ENCODE results near the gene CERT1. TPM values are rescaled to one million over a fixed set of nuclear protein-coding genes. Genes with fewer than 3 reads are reported as not detected.
A peak's percentile ranks its signal among the peaks of the same experiment; 100 is the strongest.

CERT1 gene
- total RNA-seq, 1 experiment from 2014 or later, result 50.2 TPM

DNA sequence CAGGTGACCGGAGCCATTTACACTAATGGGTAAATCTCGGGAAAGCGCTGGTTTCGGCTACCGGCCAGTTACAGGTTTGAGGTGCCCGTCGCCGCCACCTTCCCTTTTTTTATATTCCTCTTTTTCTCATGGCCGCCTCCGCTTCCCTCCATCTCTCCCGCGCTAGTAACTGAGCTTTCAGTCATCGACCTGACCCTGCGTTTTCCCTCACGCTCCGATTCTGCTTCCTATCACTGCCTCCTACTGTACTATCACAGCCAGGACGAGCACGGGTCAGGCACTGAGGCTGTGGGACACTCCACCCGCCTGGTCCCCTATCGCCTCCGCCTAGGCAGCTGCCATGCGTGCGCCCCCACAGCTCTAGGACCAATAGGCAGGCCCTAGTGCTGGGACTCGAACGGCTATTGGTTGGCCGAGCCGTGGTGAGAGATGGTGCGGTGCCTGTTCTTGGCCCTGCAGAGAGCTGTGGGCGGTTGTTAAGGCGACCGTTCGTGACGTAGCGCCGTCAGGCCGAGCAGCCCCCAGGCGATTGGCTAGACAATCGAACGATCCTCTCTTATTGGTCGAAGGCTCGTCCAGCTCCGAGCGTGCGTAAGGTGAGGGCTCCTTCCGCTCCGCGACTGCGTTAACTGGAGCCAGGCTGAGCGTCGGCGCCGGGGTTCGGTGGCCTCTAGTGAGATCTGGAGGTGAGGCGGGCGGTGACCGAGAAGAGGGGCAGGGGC is 174.7 kb downstream of the CERT1 start, which contains the start of gene HMGCR:
Gene HMGCR (plus strand): TSS at position 606 of the 722 bp plus-strand sequence. CDS start 5,386 bp downstream, outside the sequence.
- Histone ChIP-seq H3K4me2 (ENCODE audit: insufficient read depth, insufficient read length, low read length) (peak within 1 kb of the TSS; percentile 96), H2BK12ac (ENCODE audit: insufficient read length, low read depth, low read length) (no peak within 1 kb of the TSS), H2BK20ac (ENCODE audit: low read depth, low read length, poor library complexity, severe bottlenecking) (no peak within 1 kb of the TSS), H3K9ac (ENCODE audit: extremely low read depth, insufficient read length, low read length) (peak within 1 kb of the TSS; percentile 97), H3K27me3 (ENCODE audit: insufficient read depth, low read length) (no peaks in the 10 kb centered on the region), H2BK120ac (ENCODE audit: low read depth, low read length, poor library complexity, severe bottlenecking) (no peak within 1 kb of the TSS), H3K9me3 (ENCODE audit: control insufficient read depth, low read depth, low read length) (no peaks in the 10 kb centered on the region), H4K8ac (replicated peaks; ENCODE audit: insufficient read length, low read depth, low read length) (no peak within 1 kb of the TSS), H3K14ac (ENCODE audit: insufficient read depth, low read length) (peak within 1 kb of the TSS; percentile 59; the same call in 1 of the 2 replicates), H3K23ac (ENCODE audit: insufficient read length, low read depth, low read length) (no peak within 1 kb of the TSS), H2AFZ (ENCODE audit: low read length) (no peak within 1 kb of the TSS), H3K23me2 (ENCODE audit: insufficient read length, low read depth, low read length, poor library complexity, severe bottlenecking) (peaks cover 3% of the 10 kb centered on the region), H3T11ph (ENCODE audit: low read length) (no peak within 1 kb of the TSS), H3K18ac (ENCODE audit: insufficient read length, low read depth, low read length) (peak within 1 kb of the TSS; percentile 71), H4K5ac (ENCODE audit: insufficient read length, low read depth, low read length) (no peak within 1 kb of the TSS), H3K56ac (ENCODE audit: insufficient read length, low read depth, low read length) (peak within 1 kb of the TSS; percentile 17), H4K20me1 (ENCODE audit: control insufficient read depth, insufficient read depth, insufficient read length) (no peaks in the 10 kb centered on the region), H4K91ac (ENCODE audit: insufficient read length, low read depth, low read length) (no peak within 1 kb of the TSS), H3K4ac (ENCODE audit: low read depth, low read length) (no peak within 1 kb of the TSS; the same call in 1 of the 2 replicates), H2AK5ac (ENCODE audit: insufficient read length, low read length) (no peak within 1 kb of the TSS), H2BK5ac (ENCODE audit: insufficient read length, low read length) (peak within 1 kb of the TSS; percentile 20), H3K4me1 (ENCODE audit: insufficient read depth, low read length) (no peaks in the 10 kb centered on the region; the same call in 1 of the 2 replicates), H3K27ac (ENCODE audit: insufficient read length, low read depth, low read length) (peak within 1 kb of the TSS; percentile 63), H3K79me2 (ENCODE audit: insufficient read depth, low read length) (peaks cover 42% of the 10 kb centered on the region), H3K79me1 (ENCODE audit: insufficient read depth, low read depth, low read length, poor library complexity, severe bottlenecking) (no peaks in the 10 kb centered on the region), H2BK15ac (ENCODE audit: low read depth, low read length) (no peak within 1 kb of the TSS)
- H3K4me1 Mint-ChIP-seq, result peaks cover 25 to 33% of the 10 kb centered on the region in 2 experiments
- peaks cover 14 to 17% (median 17%) of the 10 kb centered on the region in 3 experiments for H3K36me3 Mint-ChIP-seq (ENCODE audit: insufficient read depth in 1 of 3, low read depth in 3 of 3)
- no peak within 1 kb of the TSS for H3K4me3 Mint-ChIP-seq
- H3K9me3 Mint-ChIP-seq, result peaks cover 0 to 9% of the 10 kb centered on the region in 2 experiments; a peak in 2 of 5 replicates
- H3K27me3 Mint-ChIP-seq (ENCODE audit: low read depth), result no peaks in the 10 kb centered on the region
- no peak within 1 kb of the TSS; a peak in 5 of 7 replicates for H3K27ac Mint-ChIP-seq
- DNase-seq, result peak; percentile 100
- WGBS (ENCODE audit: extremely low coverage, insufficient read length, low lambda C conversion rate), result no CpG with 5 or more reads among the region's 56 CpGs
- TF ChIP-seq, protein P1, sequence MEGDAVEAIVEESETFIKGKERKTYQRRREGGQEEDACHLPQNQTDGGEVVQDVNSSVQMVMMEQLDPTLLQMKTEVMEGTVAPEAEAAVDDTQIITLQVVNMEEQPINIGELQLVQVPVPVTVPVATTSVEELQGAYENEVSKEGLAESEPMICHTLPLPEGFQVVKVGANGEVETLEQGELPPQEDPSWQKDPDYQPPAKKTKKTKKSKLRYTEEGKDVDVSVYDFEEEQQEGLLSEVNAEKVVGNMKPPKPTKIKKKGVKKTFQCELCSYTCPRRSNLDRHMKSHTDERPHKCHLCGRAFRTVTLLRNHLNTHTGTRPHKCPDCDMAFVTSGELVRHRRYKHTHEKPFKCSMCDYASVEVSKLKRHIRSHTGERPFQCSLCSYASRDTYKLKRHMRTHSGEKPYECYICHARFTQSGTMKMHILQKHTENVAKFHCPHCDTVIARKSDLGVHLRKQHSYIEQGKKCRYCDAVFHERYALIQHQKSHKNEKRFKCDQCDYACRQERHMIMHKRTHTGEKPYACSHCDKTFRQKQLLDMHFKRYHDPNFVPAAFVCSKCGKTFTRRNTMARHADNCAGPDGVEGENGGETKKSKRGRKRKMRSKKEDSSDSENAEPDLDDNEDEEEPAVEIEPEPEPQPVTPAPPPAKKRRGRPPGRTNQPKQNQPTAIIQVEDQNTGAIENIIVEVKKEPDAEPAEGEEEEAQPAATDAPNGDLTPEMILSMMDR (conservative IDR thresholded peaks at IDR 0.05), result peak; percentile 44; the same call in 2 of the 3 replicates

Data from H9 (cell line).